ENCODE data around the gene C1orf105. TPM values are rescaled to one million over a fixed set of nuclear protein-coding genes. Genes with fewer than 3 reads are reported as not detected.

C1orf105 gene
- total RNA-seq, 1 donor from 2014 or later = not detected

DNA sequence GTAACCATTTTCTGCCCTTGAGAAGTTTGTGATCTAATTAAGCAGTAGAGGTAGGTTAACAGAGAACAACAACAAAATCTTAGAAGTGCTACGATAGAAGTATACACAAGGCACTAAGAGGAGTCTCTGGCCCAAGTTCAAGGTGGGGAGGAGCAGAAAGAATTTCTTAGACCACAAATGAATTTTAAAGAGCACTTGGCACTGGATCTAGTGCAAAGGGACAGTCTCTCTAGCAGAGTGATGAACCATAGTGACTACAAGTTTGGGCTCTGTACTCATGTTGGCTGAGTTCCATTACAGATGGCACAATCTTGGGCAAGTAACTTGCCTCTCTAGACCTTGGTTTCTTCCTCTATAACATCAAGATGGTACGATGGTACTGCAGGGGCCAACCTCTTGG is 56.7 kb downstream of the C1orf105 start:
- peaks cover 4% of the 10 kb centered on the region for H3K4me1 Mint-ChIP-seq
- peaks cover 4% of the 10 kb centered on the region for H3K9me3 Mint-ChIP-seq
- H4K20me1 ChIP-seq (ENCODE audit: low read depth) = no peaks in the 10 kb centered on the region
- no peaks in the 10 kb centered on the region for H3K27me3 Mint-ChIP-seq (ENCODE audit: insufficient read depth, low read depth)
- H3K27ac Mint-ChIP-seq = no peak overlapping the region
- no peaks in the 10 kb centered on the region for H3K27me3 ChIP-seq
- H3K36me3 ChIP-seq = no peaks in the 10 kb centered on the region
- H2AFZ ChIP-seq (replicated peaks) = no peak overlapping the region
- H3F3A ChIP-seq (ENCODE audit: low read depth) = no peaks in the 10 kb centered on the region
- H3K36me3 Mint-ChIP-seq = peaks cover 2% of the 10 kb centered on the region
- TF ChIP-seq EZH2 (IDR thresholded peaks at IDR 0.05) = no peak
- TF ChIP-seq, protein P1, sequence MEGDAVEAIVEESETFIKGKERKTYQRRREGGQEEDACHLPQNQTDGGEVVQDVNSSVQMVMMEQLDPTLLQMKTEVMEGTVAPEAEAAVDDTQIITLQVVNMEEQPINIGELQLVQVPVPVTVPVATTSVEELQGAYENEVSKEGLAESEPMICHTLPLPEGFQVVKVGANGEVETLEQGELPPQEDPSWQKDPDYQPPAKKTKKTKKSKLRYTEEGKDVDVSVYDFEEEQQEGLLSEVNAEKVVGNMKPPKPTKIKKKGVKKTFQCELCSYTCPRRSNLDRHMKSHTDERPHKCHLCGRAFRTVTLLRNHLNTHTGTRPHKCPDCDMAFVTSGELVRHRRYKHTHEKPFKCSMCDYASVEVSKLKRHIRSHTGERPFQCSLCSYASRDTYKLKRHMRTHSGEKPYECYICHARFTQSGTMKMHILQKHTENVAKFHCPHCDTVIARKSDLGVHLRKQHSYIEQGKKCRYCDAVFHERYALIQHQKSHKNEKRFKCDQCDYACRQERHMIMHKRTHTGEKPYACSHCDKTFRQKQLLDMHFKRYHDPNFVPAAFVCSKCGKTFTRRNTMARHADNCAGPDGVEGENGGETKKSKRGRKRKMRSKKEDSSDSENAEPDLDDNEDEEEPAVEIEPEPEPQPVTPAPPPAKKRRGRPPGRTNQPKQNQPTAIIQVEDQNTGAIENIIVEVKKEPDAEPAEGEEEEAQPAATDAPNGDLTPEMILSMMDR (IDR thresholded peaks at IDR 0.05) = no peak
- no peak for TF ChIP-seq EZH2phosphoT487 (IDR thresholded peaks at IDR 0.05)
- H3K4me2 ChIP-seq = no peak overlapping the region
- no peaks in the 10 kb centered on the region for H3K9me3 ChIP-seq (ENCODE audit: low read depth)
- H3K4me3 Mint-ChIP-seq = no peak overlapping the region
- no peak for DNase-seq (ENCODE audit: low spot score)
- no peak overlapping the region for H3K4me3 ChIP-seq
- no peaks in the 10 kb centered on the region for H3K4me1 ChIP-seq
- no peak overlapping the region for H3K27ac ChIP-seq
- H3K9ac ChIP-seq = no peak overlapping the region
- no peaks in the 10 kb centered on the region for H3K79me2 ChIP-seq (ENCODE audit: low read depth)

- Mint-ChIP-seq H3K27me3 (ENCODE audit: insufficient read depth, low read depth) (no peaks in the 10 kb centered on the region), H3K4me3 (no peak overlapping the region), H3K9me3 (peaks cover 4% of the 10 kb centered on the region), H3K36me3 (peaks cover 2% of the 10 kb centered on the region), H3K4me1 (peaks cover 4% of the 10 kb centered on the region), H3K27ac (no peak overlapping the region)
- no peaks in the 10 kb centered on the region for H3K9me3 ChIP-seq (ENCODE audit: low read depth)
- H4K20me1 ChIP-seq (ENCODE audit: low read depth) = no peaks in the 10 kb centered on the region
- no peaks in the 10 kb centered on the region for H3K79me2 ChIP-seq (ENCODE audit: low read depth)
- H3K27me3 ChIP-seq = no peaks in the 10 kb centered on the region
- no peaks in the 10 kb centered on the region for H3F3A ChIP-seq (ENCODE audit: low read depth)
- no peak overlapping the region for H3K4me2 ChIP-seq
- H3K27ac ChIP-seq = no peak overlapping the region
- TF ChIP-seq EZH2 (IDR thresholded peaks at IDR 0.05) (no peak), EZH2phosphoT487 (IDR thresholded peaks at IDR 0.05) (no peak)
- TF ChIP-seq, protein P1 (IDR thresholded peaks at IDR 0.05) = no peak
- H3K9ac ChIP-seq = no peak overlapping the region
- no peaks in the 10 kb centered on the region for H3K4me1 ChIP-seq
- no peak overlapping the region for H2AFZ ChIP-seq (replicated peaks)
- no peaks in the 10 kb centered on the region for H3K36me3 ChIP-seq
- DNase-seq (ENCODE audit: low spot score) = no peak
- H3K4me3 ChIP-seq = no peak overlapping the region
These were observed 57.3 kb downstream of the C1orf105 start for GRCh38 chr1:172477741-172478140.

GRCh38 chr1:172478485-172478884 is 58.0 kb downstream of the C1orf105 start:
- Histone ChIP-seq H3K4me1 (no peaks in the 10 kb centered on the region), H3K27me3 (no peaks in the 10 kb centered on the region), H3F3A (ENCODE audit: low read depth) (no peaks in the 10 kb centered on the region), H3K9ac (no peak overlapping the region), H3K4me3 (no peak overlapping the region), H3K27ac (no peak overlapping the region), H3K9me3 (ENCODE audit: low read depth) (no peaks in the 10 kb centered on the region), H2AFZ (replicated peaks) (no peak overlapping the region), H3K36me3 (no peaks in the 10 kb centered on the region), H4K20me1 (ENCODE audit: low read depth) (no peaks in the 10 kb centered on the region), H3K79me2 (ENCODE audit: low read depth) (no peaks in the 10 kb centered on the region), H3K4me2 (no peak overlapping the region)
- Mint-ChIP-seq H3K36me3 (peaks cover 2% of the 10 kb centered on the region), H3K4me1 (peaks cover 4% of the 10 kb centered on the region), H3K9me3 (peaks cover 4% of the 10 kb centered on the region), H3K27ac (no peak overlapping the region), H3K4me3 (no peak overlapping the region), H3K27me3 (ENCODE audit: insufficient read depth, low read depth) (no peaks in the 10 kb centered on the region)
- DNase-seq (ENCODE audit: low spot score) = no peak
- TF ChIP-seq EZH2 (IDR thresholded peaks at IDR 0.05) (no peak), EZH2phosphoT487 (IDR thresholded peaks at IDR 0.05) (no peak)
- TF ChIP-seq, protein P1 (IDR thresholded peaks at IDR 0.05) = no peak

Data from neural progenitor cell (in vitro differentiated cells).